ENCODE results near the gene GNB1.

Gene GNB1

DNA sequence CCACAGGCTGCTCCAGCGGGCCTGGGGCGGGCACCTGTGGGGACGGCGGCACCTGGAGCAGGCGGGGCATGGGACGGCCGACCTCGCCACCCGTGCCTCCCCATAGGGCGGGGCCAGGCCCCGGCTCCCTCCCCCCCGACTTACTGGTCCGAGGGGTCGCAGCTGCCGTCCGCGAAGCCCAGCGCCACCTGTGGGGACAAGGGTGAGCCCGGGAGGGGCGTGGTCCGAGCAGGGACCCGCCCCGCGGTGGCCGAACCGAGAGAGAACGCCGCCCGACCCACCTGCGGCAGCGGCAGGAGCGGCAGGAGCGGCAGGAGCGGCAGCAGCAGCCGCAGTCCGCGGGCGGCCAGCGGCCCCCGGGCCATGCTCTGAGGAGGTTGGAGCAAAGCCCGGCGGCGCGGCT lies 28.0 kb upstream of the GNB1 start, which contains the start of gene TMEM52:
TSS of gene TMEM52 (minus strand) at position 379 of the 403 bp plus-strand sequence. CDS start at position 365, 14 bp downstream.
- no peaks in the 10 kb centered on the region for H3K9me3 Mint-ChIP-seq
- H3K36me3 Mint-ChIP-seq (ENCODE audit: low read depth), result no peaks in the 10 kb centered on the region
- intact Hi-C loops (cut with micrococcal nuclease), result loop anchor here (1.0 kb wide), 1 partner anchor 10 kb away; no protein-coding TSS in a partner anchor
- H3K4me1 Mint-ChIP-seq (ENCODE audit: low read depth), result peaks cover 16% of the 10 kb centered on the region
- peak within 1 kb of the TSS; percentile 70 for H3K4me3 Mint-ChIP-seq
- H3K27me3 Mint-ChIP-seq, result peaks cover 37% of the 10 kb centered on the region
- H3K27ac Mint-ChIP-seq, result peak within 1 kb of the TSS; percentile 24

DNA sequence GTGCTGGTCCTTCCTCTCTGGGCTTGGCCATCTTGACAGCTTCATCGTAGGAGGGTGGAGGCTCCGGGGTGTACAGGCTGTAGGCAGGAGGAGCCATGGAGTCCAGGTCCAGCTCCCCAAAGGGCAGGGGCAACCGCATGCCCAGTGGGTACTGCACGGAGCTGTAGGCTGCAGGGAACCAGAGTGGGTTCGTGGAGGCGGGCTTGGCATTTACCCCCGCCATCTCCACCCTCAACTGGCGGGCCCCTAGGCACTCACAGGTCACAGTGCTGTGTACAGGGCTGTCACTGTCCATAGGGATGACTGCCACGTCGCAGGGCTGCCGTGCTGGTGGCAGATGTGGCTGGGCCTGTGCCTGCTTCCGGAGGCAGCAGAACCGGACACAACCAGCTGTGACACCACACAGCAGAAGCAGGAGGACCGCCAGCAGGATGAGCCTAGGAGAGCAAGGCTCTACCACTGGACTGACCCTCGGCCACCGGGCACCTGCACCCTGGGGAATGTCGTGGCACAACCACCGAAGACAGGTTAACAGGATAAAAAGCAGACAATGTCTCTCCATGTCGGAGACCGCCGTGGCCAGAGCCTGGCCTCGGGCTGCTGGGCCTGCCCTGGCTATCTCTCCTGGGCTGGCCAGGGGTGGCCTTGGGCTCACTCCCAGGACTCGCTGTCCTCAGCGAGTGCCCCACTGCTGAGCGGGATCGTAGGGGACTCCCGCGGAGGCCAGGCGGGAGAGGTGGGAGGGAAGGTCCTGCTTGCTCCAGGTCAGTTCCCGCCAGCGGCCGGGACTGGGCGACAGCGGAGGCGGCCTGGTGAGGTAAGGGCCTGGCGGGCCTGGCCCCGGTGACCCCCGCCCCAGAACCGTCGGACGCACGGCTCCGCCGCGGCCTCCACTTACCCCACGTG lies 27.4 kb upstream of the GNB1 start:
- peaks cover 16% of the 10 kb centered on the region for H3K4me1 Mint-ChIP-seq (ENCODE audit: low read depth)
- intact Hi-C loops (cut with micrococcal nuclease), result no loop called here
- H3K9me3 Mint-ChIP-seq, result no peaks in the 10 kb centered on the region
- peaks cover 39% of the 10 kb centered on the region for H3K27me3 Mint-ChIP-seq
- H3K36me3 Mint-ChIP-seq (ENCODE audit: low read depth), result no peaks in the 10 kb centered on the region
- peak overlapping the region; percentile 70 for H3K4me3 Mint-ChIP-seq
- H3K27ac Mint-ChIP-seq, result peak overlapping the region; percentile 22

DNA sequence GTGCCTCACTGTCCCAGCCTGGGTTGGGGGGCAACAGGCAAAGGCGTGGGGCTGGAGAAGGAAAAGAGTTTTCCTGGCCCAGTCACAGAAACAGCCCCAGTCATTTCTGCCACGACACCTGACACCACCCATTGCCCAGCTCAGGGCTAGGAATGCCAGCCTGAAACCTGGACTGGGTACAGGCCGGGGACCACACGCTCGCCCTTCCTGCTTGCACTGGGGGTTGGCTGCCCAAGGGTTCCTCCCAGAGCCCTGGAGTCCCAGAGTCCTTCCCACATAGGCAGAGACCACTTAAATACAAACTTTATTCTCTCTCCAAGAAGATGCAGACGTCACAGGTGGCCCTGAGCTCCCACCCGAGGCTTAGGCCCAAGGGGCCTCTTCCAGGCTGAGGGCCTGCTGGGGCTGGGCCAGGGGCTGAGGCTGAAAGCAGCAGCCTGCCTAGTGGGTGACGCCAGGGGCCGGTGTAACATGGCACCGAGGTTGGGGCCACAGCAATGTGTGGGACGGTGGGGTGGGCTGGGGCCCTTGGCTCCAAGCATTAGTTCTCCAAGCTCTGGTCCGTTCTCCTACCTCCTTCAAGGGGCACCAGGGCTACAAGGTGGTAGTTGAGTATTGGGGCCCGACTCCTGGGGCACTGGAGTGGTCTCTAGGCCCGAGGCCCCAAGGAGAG lies 26.6 kb upstream of the GNB1 start:
- Mint-ChIP-seq H3K4me1 (ENCODE audit: low read depth) (peaks cover 16% of the 10 kb centered on the region), H3K36me3 (ENCODE audit: low read depth) (no peaks in the 10 kb centered on the region), H3K4me3 (no peak overlapping the region), H3K27ac (peak overlapping the region; percentile 22), H3K27me3 (peaks cover 38% of the 10 kb centered on the region), H3K9me3 (no peaks in the 10 kb centered on the region)
- intact Hi-C loops (cut with micrococcal nuclease), result no loop called here

DNA sequence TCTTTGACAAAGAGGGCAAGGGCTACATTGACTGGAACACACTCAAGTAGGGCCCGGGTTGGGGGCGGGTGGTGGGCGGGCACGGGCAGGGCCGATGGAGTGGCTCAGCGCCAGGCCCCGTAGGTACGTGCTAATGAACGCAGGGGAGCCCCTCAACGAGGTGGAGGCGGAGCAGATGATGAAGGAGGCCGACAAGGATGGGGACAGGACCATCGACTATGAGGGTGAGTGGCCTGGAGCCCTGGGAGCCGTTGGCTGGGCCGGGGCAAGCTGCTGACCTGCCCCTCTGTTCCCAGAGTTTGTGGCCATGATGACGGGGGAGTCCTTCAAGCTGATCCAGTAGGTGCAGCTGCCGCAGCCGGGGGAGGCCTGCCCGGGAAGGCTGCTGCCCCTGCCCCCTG lies 26.0 kb upstream of the GNB1 start:
- Mint-ChIP-seq H3K27me3 (peaks cover 38% of the 10 kb centered on the region), H3K4me1 (ENCODE audit: low read depth) (peaks cover 17% of the 10 kb centered on the region), H3K9me3 (no peaks in the 10 kb centered on the region), H3K4me3 (no peak overlapping the region), H3K36me3 (ENCODE audit: low read depth) (no peaks in the 10 kb centered on the region), H3K27ac (no peak overlapping the region)
- intact Hi-C loops (cut with micrococcal nuclease), result no loop called here

DNA sequence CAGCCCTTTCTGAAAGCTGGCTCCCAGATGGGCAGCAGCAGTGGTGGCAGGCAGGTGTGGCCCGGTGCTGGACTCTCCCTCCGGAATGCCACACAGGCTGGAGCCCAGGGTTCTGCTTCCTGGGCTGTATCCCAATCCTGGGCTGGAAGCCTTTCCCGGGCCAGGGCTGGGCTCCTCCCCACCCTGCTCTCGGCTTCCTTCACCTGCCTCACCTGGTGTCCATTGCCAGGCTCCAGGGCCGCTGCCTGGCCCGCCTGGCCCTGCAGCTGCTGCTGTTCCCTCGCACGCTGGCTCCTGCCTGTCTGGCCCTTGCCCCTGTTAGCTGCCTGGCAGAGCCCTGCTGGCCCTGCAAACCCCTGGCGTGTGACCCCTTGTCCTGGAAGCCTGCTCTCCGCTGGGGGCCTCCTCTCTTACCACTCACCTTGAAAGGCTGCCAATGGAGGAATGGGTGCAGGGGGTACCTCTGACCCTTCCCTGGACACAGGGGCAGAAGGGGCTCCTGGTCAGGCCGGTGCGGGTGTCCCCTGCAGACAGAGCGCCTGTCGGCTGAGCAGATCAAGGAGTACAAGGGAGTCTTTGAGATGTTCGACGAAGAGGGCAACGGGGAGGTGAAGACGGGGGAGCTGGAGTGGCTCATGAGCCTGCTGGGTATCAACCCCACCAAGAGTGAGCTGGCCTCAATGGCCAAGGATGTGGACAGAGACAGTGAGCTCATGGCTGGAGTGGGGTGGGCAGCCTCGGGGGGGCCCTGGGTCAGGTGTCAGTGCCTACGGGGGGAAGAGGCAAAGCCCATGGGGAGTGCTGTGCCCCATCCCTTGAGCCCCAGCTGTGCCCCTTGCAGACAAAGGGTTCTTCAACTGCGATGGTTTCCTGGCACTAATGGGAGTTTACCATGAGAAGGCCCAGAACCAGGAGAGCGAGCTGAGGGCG lies 25.3 kb upstream of the GNB1 start:
- H3K27ac Mint-ChIP-seq, result no peak overlapping the region
- no peaks in the 10 kb centered on the region for H3K36me3 Mint-ChIP-seq (ENCODE audit: low read depth)
- H3K9me3 Mint-ChIP-seq, result no peaks in the 10 kb centered on the region
- no peak overlapping the region for H3K4me3 Mint-ChIP-seq
- peaks cover 44% of the 10 kb centered on the region for H3K27me3 Mint-ChIP-seq
- intact Hi-C loops (cut with micrococcal nuclease), result no loop called here
- peaks cover 23% of the 10 kb centered on the region for H3K4me1 Mint-ChIP-seq (ENCODE audit: low read depth)

GRCh38 chr1:1914971-1915692 lies 24.2 kb upstream of the GNB1 start, which contains the start of gene CALML6:
Gene CALML6 (plus strand): TSS chr1:1915260. CDS start chr1:1915281, 21 bp downstream.
- H3K27me3 Mint-ChIP-seq, result peaks cover 50% of the 10 kb centered on the region
- no peaks in the 10 kb centered on the region for H3K9me3 Mint-ChIP-seq
- H3K36me3 Mint-ChIP-seq (ENCODE audit: low read depth), result no peaks in the 10 kb centered on the region
- no peak within 1 kb of the TSS for H3K27ac Mint-ChIP-seq
- intact Hi-C loops (cut with micrococcal nuclease), result no loop called here
- no peak within 1 kb of the TSS for H3K4me3 Mint-ChIP-seq
- H3K4me1 Mint-ChIP-seq (ENCODE audit: low read depth), result peaks cover 27% of the 10 kb centered on the region

DNA sequence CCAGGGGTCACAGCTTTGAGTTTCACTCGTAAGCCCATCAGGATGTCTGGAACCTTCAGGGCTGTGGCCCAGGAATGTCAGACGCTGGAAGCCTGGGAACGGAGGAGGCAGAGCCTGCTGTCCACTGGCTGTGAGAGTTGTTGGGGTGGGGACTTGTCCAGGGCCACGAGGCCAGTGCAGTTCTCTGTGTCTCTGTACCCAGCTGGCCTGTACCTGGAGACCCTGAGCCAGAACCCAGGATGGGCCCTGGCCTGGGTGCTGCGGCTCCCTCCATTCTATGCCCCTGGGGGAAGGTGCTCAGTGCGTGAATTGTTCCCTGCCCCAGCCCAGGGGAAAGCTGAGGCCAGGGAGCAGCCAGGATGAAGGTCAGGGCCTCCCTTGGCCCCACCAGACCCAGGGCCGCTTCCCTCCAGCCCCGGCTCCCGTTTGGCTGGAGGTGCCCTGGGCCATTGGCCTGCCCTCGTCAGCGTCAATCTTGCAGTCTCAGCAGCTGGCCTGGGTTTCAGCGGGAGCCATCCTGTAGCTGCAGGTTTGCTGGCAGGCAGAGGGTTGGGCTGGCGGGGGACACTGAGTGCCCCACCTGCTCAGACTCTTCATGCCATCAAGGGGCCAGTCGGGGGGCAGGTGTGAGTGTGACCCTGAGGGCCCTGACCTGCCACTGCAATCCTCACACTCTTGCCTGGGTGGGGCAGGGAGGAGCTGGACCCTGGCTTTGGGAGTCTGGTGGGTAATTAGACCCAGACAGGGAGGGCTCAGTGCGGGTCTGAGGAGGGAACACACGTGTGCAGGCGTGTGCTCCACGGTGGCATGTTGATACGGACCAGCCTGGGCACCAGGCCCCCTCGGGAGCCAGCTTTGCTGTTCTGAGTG lies 23.4 kb upstream of the GNB1 start:
- Mint-ChIP-seq H3K4me3 (no peak overlapping the region), H3K36me3 (ENCODE audit: low read depth) (no peaks in the 10 kb centered on the region), H3K4me1 (ENCODE audit: low read depth) (peaks cover 27% of the 10 kb centered on the region), H3K9me3 (no peaks in the 10 kb centered on the region), H3K27ac (no peak overlapping the region), H3K27me3 (peaks cover 53% of the 10 kb centered on the region)
- intact Hi-C loops (cut with micrococcal nuclease), result no loop called here

- no peaks in the 10 kb centered on the region for H3K36me3 Mint-ChIP-seq (ENCODE audit: low read depth)
- peak overlapping the region; percentile 19 for H3K27ac Mint-ChIP-seq
- peaks cover 17% of the 10 kb centered on the region for H3K4me1 Mint-ChIP-seq (ENCODE audit: low read depth)
- peaks cover 37% of the 10 kb centered on the region for H3K27me3 Mint-ChIP-seq
- H3K4me3 Mint-ChIP-seq, result no peak overlapping the region
- H3K9me3 Mint-ChIP-seq, result no peaks in the 10 kb centered on the region
- intact Hi-C loops (cut with micrococcal nuclease), result no loop called here
Measured at GRCh38 chr1:1911350-1912041, 20.6 kb upstream of the GNB1 start.

DNA sequence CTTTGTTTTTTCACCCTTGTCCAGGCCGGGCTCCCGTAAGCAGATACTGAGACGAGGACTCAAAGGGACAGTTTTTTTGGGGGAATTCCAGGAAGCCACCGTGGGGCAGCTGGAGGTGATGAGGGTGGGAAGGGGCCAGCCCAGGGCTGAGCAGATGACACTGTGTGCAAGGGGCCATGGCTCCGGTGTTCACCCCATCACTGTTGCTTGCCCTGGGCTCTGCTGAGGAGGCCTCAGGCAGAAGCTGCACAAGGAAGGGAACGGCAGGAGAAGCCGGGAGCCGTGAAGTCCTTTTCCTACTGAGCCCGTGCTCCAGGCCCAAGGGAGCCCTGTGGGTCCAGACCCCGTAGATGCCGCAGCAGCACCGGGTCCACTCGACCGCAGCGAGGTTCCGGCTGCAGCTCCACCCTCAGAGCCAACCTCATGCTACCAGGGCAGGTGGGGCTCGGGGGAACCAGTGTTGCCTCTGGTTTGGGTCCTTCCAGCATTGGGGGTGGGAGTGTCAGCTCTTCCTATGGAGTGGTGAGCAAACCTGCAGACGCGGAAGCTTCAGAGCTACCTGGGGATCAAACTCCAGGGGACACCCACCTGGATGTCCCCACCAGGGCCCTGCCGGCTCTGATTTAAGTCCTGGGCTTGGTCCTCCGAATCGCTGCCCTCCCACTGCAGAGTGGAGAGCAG lies 19.9 kb upstream of the GNB1 start:
- Mint-ChIP-seq H3K4me1 (ENCODE audit: low read depth) (peaks cover 23% of the 10 kb centered on the region), H3K27ac (no peak overlapping the region), H3K27me3 (peaks cover 32% of the 10 kb centered on the region), H3K36me3 (ENCODE audit: low read depth) (no peaks in the 10 kb centered on the region), H3K9me3 (no peaks in the 10 kb centered on the region), H3K4me3 (no peak overlapping the region)
- intact Hi-C loops (cut with micrococcal nuclease), result no loop called here

DNA sequence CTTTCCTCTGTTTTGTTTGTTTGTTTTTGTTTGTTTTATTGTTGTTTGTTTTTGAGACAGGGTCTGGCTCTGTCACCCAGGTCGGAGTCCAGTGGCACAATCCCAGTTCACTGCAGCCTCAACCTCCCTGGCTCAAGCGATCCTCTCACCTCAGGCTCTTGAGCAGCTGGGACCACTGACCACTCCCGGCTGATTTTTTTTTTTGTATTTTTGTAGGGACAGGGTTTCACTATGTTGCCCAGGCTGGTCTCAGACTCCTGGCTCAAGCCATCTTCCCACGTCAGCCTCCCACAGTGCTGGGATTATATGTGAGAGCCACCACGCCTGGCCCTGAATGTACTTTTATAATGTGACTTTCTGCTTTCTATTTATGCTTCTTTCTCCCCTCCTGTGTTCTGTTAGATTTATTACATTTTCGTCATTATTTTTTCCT lies 19.2 kb upstream of the GNB1 start:
- intact Hi-C loops (cut with micrococcal nuclease), result no loop called here
- Mint-ChIP-seq H3K27me3 (peaks cover 27% of the 10 kb centered on the region), H3K4me1 (ENCODE audit: low read depth) (peaks cover 23% of the 10 kb centered on the region), H3K36me3 (ENCODE audit: low read depth) (no peaks in the 10 kb centered on the region), H3K9me3 (no peaks in the 10 kb centered on the region), H3K27ac (peak overlapping the region; percentile 82), H3K4me3 (peak overlapping the region; percentile 69)

- peak overlapping the region; percentile 82 for H3K27ac Mint-ChIP-seq
Measured at GRCh38 chr1:1908506-1908791, 17.6 kb upstream of the GNB1 start.

More at GRCh38 chr1:1908506-1908791, 17.6 kb upstream of the GNB1 start:
- peak overlapping the region; percentile 73 for H3K4me3 Mint-ChIP-seq
- H3K27me3 Mint-ChIP-seq, result peaks cover 16% of the 10 kb centered on the region
- peaks cover 23% of the 10 kb centered on the region for H3K4me1 Mint-ChIP-seq (ENCODE audit: low read depth)
- no peaks in the 10 kb centered on the region for H3K36me3 Mint-ChIP-seq (ENCODE audit: low read depth)
- peaks cover under 1% of the 10 kb centered on the region for H3K9me3 Mint-ChIP-seq
- intact Hi-C loops (cut with micrococcal nuclease), result loop anchor here (5.0 kb wide), 1 partner anchor 131 kb away; the partner anchor contains the start of gene NADK
